NCI-H2081 treated with DMSO at 0.1 percent for 48 hours (cell line): ENCODE measurements around the gene ZNF516.
A peak's percentile ranks its signal among the peaks of the same experiment; 100 is the strongest.

Experiments used
- DNase-seq: peaks from one replicate; lab custom pipeline; 2025; lab: John Stamatoyannopoulos, UW

Gene ZNF516

GRCh38 chr18:76506974-76507764 lies 12.1 kb upstream of the ZNF516 start:
- DNase-seq, result no peak

DNA sequence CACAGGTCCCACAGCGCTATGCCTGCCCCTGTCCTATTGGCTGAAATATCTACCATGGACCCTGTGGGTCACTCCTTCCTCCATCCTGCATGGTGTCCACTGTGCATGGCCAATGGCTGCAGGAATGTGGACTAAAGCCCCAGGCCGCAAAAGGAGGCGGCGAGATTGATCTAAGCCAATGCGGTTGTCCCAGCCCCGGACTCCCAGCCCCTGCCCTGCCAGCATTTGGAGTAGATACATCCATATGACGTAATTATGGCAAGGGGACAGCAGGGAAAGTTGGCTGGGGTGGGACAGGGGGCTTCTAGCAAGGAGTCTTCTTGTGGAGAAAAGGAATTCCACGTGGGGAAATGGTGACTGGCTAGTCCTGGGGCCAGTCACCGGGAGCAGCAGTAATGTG lies 11.4 kb upstream of the ZNF516 start:
- no peak for DNase-seq

GRCh38 chr18:76505614-76506013 lies 10.6 kb upstream of the ZNF516 start:
- no peak for DNase-seq

GRCh38 chr18:76504749-76505148 lies 9.7 kb upstream of the ZNF516 start:
- no peak for DNase-seq

GRCh38 chr18:76503649-76504386 lies 8.8 kb upstream of the ZNF516 start:
- no peak for DNase-seq

DNA sequence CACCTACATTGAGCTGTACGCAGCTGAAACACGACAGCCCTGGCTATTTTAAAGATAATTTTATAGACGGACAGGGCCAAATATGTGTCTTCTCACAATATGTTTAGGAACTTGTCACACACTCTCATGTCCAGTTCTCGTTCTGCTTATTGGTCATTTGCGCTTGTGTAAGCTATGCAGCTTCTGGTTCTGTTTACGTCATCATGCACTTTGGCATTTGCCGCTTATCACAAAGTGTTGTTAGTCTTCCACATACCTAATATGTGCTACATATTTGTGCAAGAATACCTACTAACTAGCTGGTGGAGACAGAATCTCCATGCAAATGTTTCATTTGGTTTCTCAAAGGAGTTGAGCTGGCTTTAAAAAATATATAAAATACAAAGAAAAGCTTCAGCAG lies 7.5 kb upstream of the ZNF516 start:
- DNase-seq, result no peak

DNA sequence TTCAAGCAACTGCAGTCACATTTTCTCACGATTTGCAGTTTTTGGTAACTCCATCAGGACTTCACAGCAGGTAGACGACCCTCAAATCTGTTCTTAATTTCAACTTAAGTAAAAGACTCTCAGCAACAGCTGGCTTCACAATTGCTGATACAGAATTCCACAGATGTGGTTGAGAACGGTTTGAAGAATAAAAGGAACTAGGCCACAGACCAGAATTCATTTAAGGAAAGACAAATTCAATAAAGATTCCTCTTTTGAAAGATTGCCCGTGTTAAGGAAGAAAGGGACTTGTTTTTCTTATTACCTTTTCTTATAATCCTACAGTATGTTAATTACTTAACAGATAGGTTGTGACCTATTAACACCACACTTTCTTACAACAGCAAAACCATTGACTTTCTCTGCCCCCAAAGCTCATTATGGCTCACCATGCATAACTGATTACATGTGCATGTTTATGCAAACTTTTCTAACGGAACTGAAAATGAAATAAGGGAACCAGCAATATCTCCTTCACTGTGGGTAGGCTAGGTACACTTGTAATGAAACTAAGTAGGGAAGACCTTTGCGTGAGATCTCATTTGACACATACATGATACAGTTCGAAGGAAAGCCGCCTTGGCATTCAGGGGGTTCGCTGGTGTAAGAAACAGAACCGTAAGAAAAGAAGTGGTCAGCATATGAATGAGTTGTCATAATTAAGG lies 4.7 kb upstream of the ZNF516 start:
- DNase-seq, result no peak

- no peak for DNase-seq
Measured at GRCh38 chr18:76499021-76499420, 4.0 kb upstream of the ZNF516 start.

DNA sequence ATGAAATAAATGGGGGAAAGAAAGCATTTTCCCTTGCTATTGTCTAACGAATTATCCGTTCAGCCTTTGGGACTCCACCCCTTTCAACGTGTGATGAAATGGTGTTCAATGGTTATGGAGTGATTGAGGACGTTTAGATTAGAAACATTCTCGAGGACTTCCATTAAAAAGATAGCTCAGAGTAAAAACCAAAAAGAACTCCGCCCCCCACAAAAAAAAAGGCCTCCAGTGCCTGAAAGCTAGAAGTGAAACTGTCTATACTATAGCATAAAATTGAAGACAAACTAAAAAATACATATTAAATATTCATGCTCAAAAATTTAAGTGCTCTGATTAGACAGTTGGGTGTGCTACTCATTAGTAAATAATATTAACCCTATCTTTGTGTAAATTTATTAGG lies 3.0 kb upstream of the ZNF516 start:
- DNase-seq, result no peak

DNA sequence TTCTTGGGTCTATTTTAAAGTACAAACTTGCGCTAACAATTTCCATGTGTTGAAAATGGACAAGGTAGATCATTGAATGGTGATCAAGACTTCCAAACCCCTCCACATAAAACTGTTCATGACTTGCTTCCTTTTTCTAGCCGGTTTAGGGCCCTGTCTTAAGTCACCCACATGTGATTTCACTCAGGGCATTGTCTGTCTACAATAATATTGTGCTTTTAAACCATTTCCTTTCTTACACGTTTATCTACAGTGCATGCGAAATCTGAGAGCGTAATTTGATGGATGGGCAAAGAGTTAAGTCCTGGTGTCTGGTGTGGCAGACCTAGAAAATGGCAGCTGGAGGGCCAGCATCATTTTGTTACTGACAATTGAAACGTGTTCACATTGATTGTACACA lies 2.0 kb upstream of the ZNF516 start:
- DNase-seq, result no peak

- DNase-seq, result peak; percentile 26
Measured at GRCh38 chr18:76496194-76496890, 1.3 kb upstream of the ZNF516 start.

- no peak for DNase-seq
Measured at GRCh38 chr18:76495435-76496193, 572 bp upstream of the ZNF516 start.

- DNase-seq, result no peak
Measured at GRCh38 chr18:76494231-76495005, 624 bp downstream of the ZNF516 start.

- no peak for DNase-seq
Measured at GRCh38 chr18:76493213-76494161, 1.6 kb downstream of the ZNF516 start.

DNA sequence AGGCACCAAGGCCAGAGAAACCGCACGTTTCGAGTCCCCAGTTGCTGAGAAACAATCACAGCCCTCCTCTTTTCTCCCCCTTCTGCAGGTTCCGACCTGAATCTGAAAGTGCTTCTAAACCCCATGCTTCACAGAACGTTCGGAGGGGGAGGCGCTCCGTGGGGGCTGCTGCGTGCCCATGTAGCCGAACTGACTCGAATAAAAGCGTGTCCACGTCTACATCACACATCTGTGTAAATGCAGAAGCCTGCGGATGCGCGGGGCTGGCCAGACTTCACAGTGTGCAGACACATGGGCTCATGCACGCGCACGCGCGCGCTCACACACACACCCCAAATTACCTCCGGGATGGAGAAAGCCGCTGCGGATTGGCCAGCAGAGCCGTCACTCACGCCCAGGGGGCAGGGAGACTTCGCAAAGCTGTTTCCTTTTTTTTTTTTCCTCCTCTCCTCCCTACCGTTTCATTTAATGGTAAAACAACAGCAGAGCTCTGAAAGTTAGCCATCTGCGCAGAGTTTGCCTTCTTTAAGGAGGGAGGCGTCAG lies 2.3 kb downstream of the ZNF516 start:
- peak; percentile 81 for DNase-seq

- no peak for DNase-seq
Measured at GRCh38 chr18:76491776-76492668, 3.0 kb downstream of the ZNF516 start.

DNA sequence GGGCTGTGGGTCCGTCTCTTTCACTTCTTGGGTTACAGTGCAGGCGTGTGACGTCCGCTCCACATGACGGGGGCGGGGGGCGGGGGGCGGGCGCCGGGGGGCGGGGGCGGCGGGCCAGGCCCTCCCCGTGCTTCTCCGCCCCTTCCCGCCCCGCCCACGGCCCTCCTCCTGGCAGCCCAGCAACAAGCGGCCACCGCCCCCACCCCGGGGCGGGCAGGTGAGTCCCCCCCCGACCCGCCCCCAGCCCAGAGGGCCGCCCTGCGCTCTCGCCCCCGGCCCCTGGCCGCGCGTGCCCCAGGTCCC lies 3.6 kb downstream of the ZNF516 start:
- DNase-seq, result no peak

DNA sequence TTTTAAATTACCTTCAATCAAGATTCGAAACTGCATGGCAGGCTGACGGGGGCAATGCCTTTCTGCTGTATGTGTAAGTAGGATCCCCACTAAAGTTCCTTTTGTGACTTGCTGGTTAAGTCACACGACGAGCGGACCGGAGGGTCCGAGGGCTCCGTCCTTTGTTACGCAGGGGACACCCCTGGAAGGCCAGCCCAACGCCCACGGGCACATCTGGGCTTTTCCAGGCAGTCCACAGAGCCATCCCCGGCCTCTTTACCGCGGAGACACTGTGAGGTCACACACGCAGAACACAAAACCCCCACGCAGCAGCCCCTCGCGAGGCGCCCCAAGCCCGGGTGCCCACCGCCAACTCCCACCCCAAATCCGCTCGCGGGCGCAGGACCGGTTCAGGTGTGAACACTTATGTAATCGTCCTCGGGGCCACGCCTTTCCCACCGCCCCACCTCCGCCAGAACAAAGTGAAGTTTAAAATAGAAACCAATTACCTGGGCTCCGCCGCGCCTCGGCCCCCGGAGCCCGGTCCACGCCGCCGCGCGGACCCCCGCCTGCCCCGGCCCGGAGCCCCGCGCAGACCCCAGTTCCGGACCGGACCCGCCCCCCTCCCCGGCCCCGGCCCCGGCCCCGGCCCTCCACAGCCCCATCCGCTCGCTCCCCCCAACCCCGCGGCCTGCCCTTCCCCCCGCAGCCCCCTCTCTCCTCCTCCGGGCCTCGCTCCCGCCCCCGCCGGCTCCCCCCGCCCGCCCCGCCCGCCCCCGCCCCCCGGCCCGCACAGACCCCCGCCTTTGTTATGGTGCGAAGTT lies 4.2 kb downstream of the ZNF516 start:
- no peak for DNase-seq
